OCI-LY7 (cell line): ENCODE measurements around the gene ELFN1. TPM values are rescaled to one million over a fixed set of nuclear protein-coding genes. Genes with fewer than 3 reads are reported as not detected.

Source experiments
- BruUV-seq: library from RNA; stranded (reverse); fragments of 400-500 nt; replicated peaks from 2 replicates; lab custom pipeline; 2021; lab: Mats Ljungman, UMichigan
- CTCF ChIA-PET: fragments of 300-600 bp; sonication (Branson Sonifier 250); formaldehyde crosslinking; loops from one replicate; lab custom pipeline; 2022; ENCODE audit warnings: antibody characterized with exemption; ENCODE audit not compliant: unreplicated experiment; lab: Charles Lee
- POLR2A ChIA-PET: fragments of 300-600 bp; sonication (Branson Sonifier 250); formaldehyde crosslinking; loops from one replicate; lab custom pipeline; 2022; ENCODE audit warnings: antibody characterized with exemption; lab: Charles Lee
- DNase-seq: peaks from one replicate; pipeline ENCODE4 v3.0.0-alpha.2; 2015; ENCODE audit warnings: low spot score
- H2AFZ ChIP-seq: fragments of 200-600 bp; sonication (generic), shearing (Covaris generic); 2 replicates; pipeline ENCODE4 v1.6.1; 2014; ENCODE audit warnings: mild to moderate bottlenecking, antibody characterized with exemption, low read length, moderate library complexity
- H3K27ac ChIP-seq: fragments of 200-600 bp; sonication (generic); 2 replicates; pipeline ENCODE4 v1.5.1; 2014; ENCODE audit warnings: mixed run types, low read depth, mild to moderate bottlenecking, moderate library complexity, low read length, inconsistent platforms; ENCODE audit not compliant: poor library complexity, severe bottlenecking
- H3K36me3 ChIP-seq: fragments of 200-600 bp; sonication (generic); 2 replicates; pipeline ENCODE4 v1.6.1; 2014; ENCODE audit warnings: mild to moderate bottlenecking, antibody characterized with exemption, low read length, moderate library complexity, mixed read lengths; ENCODE audit not compliant: insufficient read depth
- H3K4me1 ChIP-seq: fragments of 200-600 bp; sonication (generic); 2 replicates; pipeline ENCODE4 v1.5.1; 2014; ENCODE audit warnings: mild to moderate bottlenecking, low read length; ENCODE audit not compliant: insufficient read depth, poor library complexity, severe bottlenecking
- H3K4me2 ChIP-seq: fragments of 200-600 bp; sonication (generic); 2 replicates; pipeline ENCODE4 v1.6.1; 2014; ENCODE audit warnings: mild to moderate bottlenecking, low read length
- H3K4me3 ChIP-seq: fragments of 200-600 bp; sonication (generic); 2 replicates; pipeline ENCODE4 v1.5.1; 2014; ENCODE audit warnings: mild to moderate bottlenecking, low read depth, low read length; ENCODE audit not compliant: poor library complexity, severe bottlenecking
- H3K79me2 ChIP-seq: fragments of 200-600 bp; sonication (generic); 2 replicates; pipeline ENCODE4 v1.6.1; 2016; ENCODE audit warnings: low read depth, mild to moderate bottlenecking, low read length, moderate library complexity, mixed read lengths; ENCODE audit not compliant: insufficient read depth
- H3K9me2 ChIP-seq: fragments of 200-600 bp; sonication (generic); 2 replicates; pipeline ENCODE4 v1.6.1; 2016; ENCODE audit warnings: mild to moderate bottlenecking, low read length, mixed read lengths; ENCODE audit not compliant: insufficient read depth
- H3K9me3 ChIP-seq: fragments of 200-600 bp; sonication (generic); 2 replicates; pipeline ENCODE4 v1.6.1; 2014; ENCODE audit warnings: mild to moderate bottlenecking, mixed run types, low read length, mixed read lengths
- H4K20me1 ChIP-seq: fragments of 200-600 bp; sonication (generic); 2 replicates; pipeline ENCODE4 v1.6.1; 2014; ENCODE audit warnings: mild to moderate bottlenecking, antibody characterized with exemption, low read length, moderate library complexity, mixed read lengths; ENCODE audit not compliant: insufficient read depth
- CTCF ChIP-seq: fragments of 200-600 bp; sonication (generic); conservative IDR thresholded peaks from 2 replicates; pipeline ENCODE4 v1.5.1; 2014; ENCODE audit warnings: mild to moderate bottlenecking, antibody characterized with exemption, low read length, moderate library complexity, mixed read lengths
- EZH2phosphoT487 ChIP-seq: fragments of 200-600 bp; sonication (generic); IDR thresholded peaks from 2 replicates; pipeline ENCODE4 v1.6.1; 2018; ENCODE audit warnings: low read depth, borderline replicate concordance, mild to moderate bottlenecking, mixed run types, antibody characterized with exemption, low read length, moderate library complexity, mixed read lengths
- intact Hi-C: fragments of 100-400 bp; cut with micrococcal nuclease; formaldehyde crosslinking; loops from one replicate; pipeline ENCODE4 v1.10.0; 2022; ENCODE audit not compliant: unreplicated experiment
- total RNA-seq, 2 experiments: library from RNA; depleted of rRNA in 1 of 2; stranded (reverse); fragments of >200 nt in 1 of 2; shearing (Covaris generic) in 1 of 2; gene quantifications; 2 replicates each; pipeline ENCODE4 v1.2.3, GENCODE V29; 2014 to 2022

The ELFN1 gene
- total RNA-seq, 2 experiments from 2014 or later, result not detected

GRCh38 chr7:1737956-1738355 is 67.9 kb downstream of the ELFN1 start:
- Histone ChIP-seq H3K9me3 (no peaks in the 10 kb centered on the region), H3K9me2 (no peaks in the 10 kb centered on the region), H3K79me2 (no peaks in the 10 kb centered on the region), H2AFZ (no peak overlapping the region), H3K4me3 (no peak overlapping the region), H3K4me2 (no peak overlapping the region), H3K27ac (no peak overlapping the region), H3K36me3 (no peaks in the 10 kb centered on the region), H3K4me1 (no peaks in the 10 kb centered on the region), H4K20me1 (no peaks in the 10 kb centered on the region)
- CTCF ChIA-PET, result no interaction called here
- no peak for TF ChIP-seq EZH2phosphoT487
- TF ChIP-seq CTCF, result no peak
- intact Hi-C loops, result no loop called here
- no peak for DNase-seq
- no TSS peak for BruUV-seq
- POLR2A ChIA-PET, result interaction anchor here (0.7 kb wide), 1 partner anchor 16 kb away, joined by 3 read pairs; no protein-coding TSS in a partner anchor

- Histone ChIP-seq H4K20me1 (no peaks in the 10 kb centered on the region), H3K4me2 (no peak overlapping the region), H3K9me3 (no peaks in the 10 kb centered on the region), H3K79me2 (no peaks in the 10 kb centered on the region), H3K9me2 (no peaks in the 10 kb centered on the region), H3K36me3 (no peaks in the 10 kb centered on the region), H3K4me1 (no peaks in the 10 kb centered on the region), H2AFZ (no peak overlapping the region), H3K4me3 (no peak overlapping the region), H3K27ac (no peak overlapping the region)
- CTCF ChIA-PET, result no interaction called here
- no peak for DNase-seq
- TF ChIP-seq EZH2phosphoT487, result no peak
- TF ChIP-seq CTCF, result no peak
- POLR2A ChIA-PET, result interaction anchor here (0.7 kb wide), 1 partner anchor 17 kb away, joined by 3 read pairs; no protein-coding TSS in a partner anchor
- intact Hi-C loops, result no loop called here
- no TSS peak for BruUV-seq
Observed at GRCh38 chr7:1738511-1738910, 68.4 kb downstream of the ELFN1 start.

- Histone ChIP-seq H4K20me1 (no peaks in the 10 kb centered on the region), H3K9me2 (no peaks in the 10 kb centered on the region), H3K79me2 (no peaks in the 10 kb centered on the region), H2AFZ (no peak overlapping the region), H3K4me3 (no peak overlapping the region), H3K4me2 (no peak overlapping the region), H3K27ac (no peak overlapping the region), H3K36me3 (no peaks in the 10 kb centered on the region), H3K4me1 (no peaks in the 10 kb centered on the region), H3K9me3 (no peaks in the 10 kb centered on the region)
- BruUV-seq, result no TSS peak
- ChIA-PET CTCF (no interaction called here), POLR2A (no interaction called here)
- no peak for DNase-seq
- intact Hi-C loops, result no loop called here
- TF ChIP-seq EZH2phosphoT487, result no peak
- TF ChIP-seq CTCF, result no peak
Observed at GRCh38 chr7:1738956-1739355, 68.9 kb downstream of the ELFN1 start.
